ENCODE results near the gene FAM110D.

Gene FAM110D

DNA sequence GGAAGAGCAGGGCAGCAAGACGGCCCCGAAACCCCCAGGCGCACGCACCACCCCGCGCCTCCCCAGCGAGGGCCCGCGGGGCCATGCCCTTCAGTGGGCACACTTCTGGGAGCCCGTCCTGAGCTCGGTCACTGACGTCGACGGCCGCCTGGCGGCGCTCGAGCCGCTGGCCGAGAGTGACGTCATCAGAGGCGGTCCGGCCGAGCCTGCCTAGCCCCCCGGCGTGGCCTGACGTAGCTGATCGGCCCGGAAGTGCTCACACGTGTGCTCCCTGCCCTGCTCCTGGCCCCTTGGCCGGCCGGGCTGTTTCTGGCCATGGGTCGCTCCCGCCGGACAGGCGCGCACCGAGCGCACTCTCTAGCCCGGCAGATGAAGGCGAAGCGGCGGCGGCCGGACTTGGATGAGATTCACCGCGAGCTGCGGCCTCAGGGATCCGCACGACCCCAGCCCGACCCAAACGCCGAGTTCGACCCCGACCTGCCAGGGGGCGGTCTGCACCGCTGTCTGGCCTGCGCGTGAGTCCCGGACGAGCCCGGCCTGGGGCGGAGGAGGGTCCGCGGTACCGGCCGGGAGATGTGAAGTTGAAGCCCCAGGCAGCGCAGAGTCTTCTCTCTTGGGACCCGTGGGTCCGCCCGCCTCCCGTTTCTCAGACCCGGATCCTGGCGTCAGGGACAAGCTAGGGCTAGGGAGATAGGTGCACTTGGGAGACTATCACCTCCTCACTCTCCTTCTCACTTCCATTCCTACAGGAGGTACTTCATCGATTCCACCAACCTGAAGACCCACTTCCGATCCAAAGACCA, 11.0 kb downstream of the FAM110D start, which contains the start of gene ZNF593:
ZNF593 (plus strand) TSS at position 240 of the 803 bp plus-strand sequence; CDS start at position 316, 76 bp downstream.
- TF ChIP-seq EZH2phosphoT487 (IDR thresholded peaks at IDR 0.05; ENCODE audit: borderline replicate concordance) (no peak), CTCF (conservative IDR thresholded peaks at IDR 0.05; ENCODE audit: low read length) (peak; percentile 75)
- Histone ChIP-seq H3K79me2 (ENCODE audit: insufficient read depth, low read length) (peaks cover 19% of the 10 kb centered on the region), H3K4me1 (ENCODE audit: insufficient read depth, low read length, poor library complexity, severe bottlenecking) (peaks cover 14% of the 10 kb centered on the region), H3K9me3 (ENCODE audit: insufficient read depth, low read depth, low read length) (no peaks in the 10 kb centered on the region), H3K9me2 (replicated peaks; ENCODE audit: low read depth, low read length) (no peaks in the 10 kb centered on the region), H2AFZ (ENCODE audit: low read length) (peak within 1 kb of the TSS; percentile 94), H4K20me1 (ENCODE audit: insufficient read depth, low read length, poor library complexity, severe bottlenecking) (no peaks in the 10 kb centered on the region), H3K9ac (ENCODE audit: low read depth, low read length, poor library complexity, severe bottlenecking) (peak within 1 kb of the TSS; percentile 90), H3K36me3 (ENCODE audit: insufficient read depth, low read length) (no peaks in the 10 kb centered on the region), H3F3A (ENCODE audit: low read depth) (0 out of 2 replicates have a peak, but pooled peaks cover 3% of the 10 kb centered on the region), H3K4me3 (ENCODE audit: low read length, poor library complexity, severe bottlenecking) (peak within 1 kb of the TSS; percentile 93), H3K4me2 (ENCODE audit: low read depth, low read length, poor library complexity, severe bottlenecking) (peak within 1 kb of the TSS; percentile 88), H3K27me3 (ENCODE audit: insufficient read depth, low read length, poor library complexity, severe bottlenecking) (no peaks in the 10 kb centered on the region)

DNA sequence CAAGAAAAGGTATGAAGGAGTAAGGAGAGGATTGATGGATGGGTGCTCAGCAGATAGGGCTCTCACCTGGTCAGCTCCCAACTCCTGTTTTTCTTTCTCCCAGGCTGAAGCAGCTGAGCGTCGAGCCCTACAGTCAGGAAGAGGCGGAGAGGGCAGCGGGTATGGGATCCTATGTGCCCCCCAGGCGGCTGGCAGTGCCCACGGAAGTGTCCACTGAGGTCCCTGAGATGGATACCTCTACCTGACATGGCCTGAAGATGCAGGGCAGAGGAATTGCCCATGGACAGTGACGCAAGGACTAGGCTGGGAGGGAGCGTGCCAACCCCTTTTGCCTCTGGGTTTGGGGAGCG, 11.6 kb downstream of the FAM110D start:
- Histone ChIP-seq H3K4me3 (ENCODE audit: low read length, poor library complexity, severe bottlenecking) (peak overlapping the region; percentile 93), H3F3A (ENCODE audit: low read depth) (0 out of 2 replicates have a peak, but pooled peaks cover 3% of the 10 kb centered on the region), H3K27me3 (ENCODE audit: insufficient read depth, low read length, poor library complexity, severe bottlenecking) (no peaks in the 10 kb centered on the region), H3K9me3 (ENCODE audit: insufficient read depth, low read depth, low read length) (no peaks in the 10 kb centered on the region), H3K9me2 (replicated peaks; ENCODE audit: low read depth, low read length) (no peaks in the 10 kb centered on the region), H3K4me1 (ENCODE audit: insufficient read depth, low read length, poor library complexity, severe bottlenecking) (peaks cover 14% of the 10 kb centered on the region), H3K79me2 (ENCODE audit: insufficient read depth, low read length) (peaks cover 19% of the 10 kb centered on the region), H3K36me3 (ENCODE audit: insufficient read depth, low read length) (no peaks in the 10 kb centered on the region), H4K20me1 (ENCODE audit: insufficient read depth, low read length, poor library complexity, severe bottlenecking) (no peaks in the 10 kb centered on the region), H3K9ac (ENCODE audit: low read depth, low read length, poor library complexity, severe bottlenecking) (peak overlapping the region; percentile 90), H2AFZ (ENCODE audit: low read length) (no peak overlapping the region; the same call in 1 of the 2 replicates), H3K4me2 (ENCODE audit: low read depth, low read length, poor library complexity, severe bottlenecking) (peak overlapping the region; percentile 88)
- TF ChIP-seq CTCF (conservative IDR thresholded peaks at IDR 0.05; ENCODE audit: low read length) (no peak), EZH2phosphoT487 (IDR thresholded peaks at IDR 0.05; ENCODE audit: borderline replicate concordance) (no peak)

- Histone ChIP-seq H3K4me1 (ENCODE audit: insufficient read depth, low read length, poor library complexity, severe bottlenecking) (peaks cover 14% of the 10 kb centered on the region), H3K4me3 (ENCODE audit: low read length, poor library complexity, severe bottlenecking) (peak within 1 kb of the TSS; percentile 93), H3K9ac (ENCODE audit: low read depth, low read length, poor library complexity, severe bottlenecking) (peak within 1 kb of the TSS; percentile 90), H4K20me1 (ENCODE audit: insufficient read depth, low read length, poor library complexity, severe bottlenecking) (no peaks in the 10 kb centered on the region), H3K27me3 (ENCODE audit: insufficient read depth, low read length, poor library complexity, severe bottlenecking) (no peaks in the 10 kb centered on the region), H3K36me3 (ENCODE audit: insufficient read depth, low read length) (no peaks in the 10 kb centered on the region), H3K9me2 (replicated peaks; ENCODE audit: low read depth, low read length) (no peaks in the 10 kb centered on the region), H3F3A (ENCODE audit: low read depth) (0 out of 2 replicates have a peak, but pooled peaks cover 3% of the 10 kb centered on the region), H3K79me2 (ENCODE audit: insufficient read depth, low read length) (peaks cover 19% of the 10 kb centered on the region), H3K4me2 (ENCODE audit: low read depth, low read length, poor library complexity, severe bottlenecking) (peak within 1 kb of the TSS; percentile 88), H3K9me3 (ENCODE audit: insufficient read depth, low read depth, low read length) (no peaks in the 10 kb centered on the region), H2AFZ (ENCODE audit: low read length) (no peak within 1 kb of the TSS)
- no peak for TF ChIP-seq CTCF (conservative IDR thresholded peaks at IDR 0.05; ENCODE audit: low read length)
- TF ChIP-seq EZH2phosphoT487 (IDR thresholded peaks at IDR 0.05; ENCODE audit: borderline replicate concordance), result no peak
Observed at GRCh38 chr1:26171084-26172072, 12.5 kb downstream of the FAM110D start, which contains the start of gene ZNF593OS. Gene ZNF593OS (minus strand): TSS chr1:26171832. CDS start chr1:26171661, 171 bp downstream.

Data from Loucy (cell line).